ENCODE data around the gene SPINK13. TPM values are rescaled to one million over a fixed set of nuclear protein-coding genes. Genes with fewer than 3 reads are reported as not detected.
"Not testable (repeated sequence)": the region's sequence is repeated elsewhere in the genome, so short reads cannot be mapped to it uniquely, and the experiment has no call there.

The SPINK13 gene, protein sequence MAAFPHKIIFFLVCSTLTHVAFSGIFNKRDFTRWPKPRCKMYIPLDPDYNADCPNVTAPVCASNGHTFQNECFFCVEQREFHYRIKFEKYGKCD
- not detected in 2 replicates for total RNA-seq
- not detected for polyA plus RNA-seq (2012)

DNA sequence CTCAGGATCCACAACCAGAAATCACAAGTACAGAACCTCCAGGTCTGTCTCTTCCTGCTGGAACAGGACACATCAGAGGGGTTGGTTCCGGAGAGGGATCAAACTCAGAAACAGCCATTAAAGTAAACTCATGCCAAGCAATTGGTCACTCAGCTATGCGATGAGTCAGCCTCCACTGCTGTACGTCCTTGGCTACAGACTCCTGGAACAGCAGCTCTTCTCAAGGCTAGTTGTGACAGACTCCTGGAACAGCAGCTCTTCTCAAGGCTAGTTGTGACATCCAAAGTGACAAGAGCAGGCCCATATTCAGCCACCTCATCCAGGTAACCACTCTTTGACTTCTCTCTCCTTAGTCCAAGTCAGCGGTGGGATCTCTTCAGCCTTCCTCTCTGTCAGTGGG, at the start of gene SPINK13:
SPINK13 (plus strand) TSS at position 229 of the 400 bp plus-strand sequence. CDS start 1,279 bp downstream, outside the sequence.
- peak; percentile 36 for DNase-seq (ENCODE audit: low read depth)

DNA sequence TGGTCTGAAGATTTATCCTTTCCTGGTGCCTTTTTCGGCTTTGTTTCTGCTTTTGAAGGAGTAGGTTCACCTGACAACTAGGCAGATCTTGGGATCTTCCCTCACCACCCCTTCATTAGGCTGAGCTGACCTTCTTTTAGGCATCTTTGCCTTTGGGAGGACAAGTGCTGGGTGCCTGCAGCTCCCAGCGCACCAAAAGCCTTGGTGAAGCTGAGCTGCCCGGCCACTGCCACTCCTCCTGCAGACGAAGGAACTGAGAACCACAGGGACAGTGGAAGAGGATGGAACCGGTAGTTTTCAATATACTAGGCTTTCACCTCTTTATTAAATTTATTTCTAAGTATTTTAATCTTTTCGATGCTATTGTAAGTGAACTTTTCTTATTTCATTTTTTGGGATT, 47.1 kb upstream of the SPINK13 start:
- DNase-seq (ENCODE audit: low read depth): no peak

DNA sequence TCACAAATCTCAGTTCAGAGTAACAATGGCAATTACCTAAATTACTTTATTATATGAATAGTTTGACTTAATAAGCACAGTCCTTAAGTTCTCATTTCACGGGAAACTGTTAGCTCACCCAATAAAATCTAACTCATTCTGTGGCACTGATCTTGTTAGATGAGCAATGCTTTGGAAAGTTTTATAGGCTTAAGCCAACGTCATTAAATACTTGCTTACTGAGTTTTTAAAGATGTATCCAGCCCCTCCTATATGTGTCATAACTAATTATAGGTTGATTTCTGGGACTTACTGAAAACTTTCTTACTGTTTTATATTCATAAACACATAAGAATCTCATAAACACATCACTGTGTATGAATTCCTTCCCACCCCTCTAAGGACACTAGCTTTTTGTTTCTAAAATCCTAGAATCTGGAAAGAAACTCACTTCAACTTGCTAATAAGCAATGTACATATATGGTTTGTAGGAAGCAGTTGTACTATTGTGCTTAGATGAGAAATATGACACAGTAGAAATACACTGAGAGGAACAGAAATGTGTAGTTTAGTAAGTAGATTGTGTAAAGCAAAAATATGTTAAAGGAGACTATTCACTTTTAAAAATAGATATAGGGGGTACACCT, 44.4 kb upstream of the SPINK13 start:
- DNase-seq (ENCODE audit: low read depth): no peak

DNA sequence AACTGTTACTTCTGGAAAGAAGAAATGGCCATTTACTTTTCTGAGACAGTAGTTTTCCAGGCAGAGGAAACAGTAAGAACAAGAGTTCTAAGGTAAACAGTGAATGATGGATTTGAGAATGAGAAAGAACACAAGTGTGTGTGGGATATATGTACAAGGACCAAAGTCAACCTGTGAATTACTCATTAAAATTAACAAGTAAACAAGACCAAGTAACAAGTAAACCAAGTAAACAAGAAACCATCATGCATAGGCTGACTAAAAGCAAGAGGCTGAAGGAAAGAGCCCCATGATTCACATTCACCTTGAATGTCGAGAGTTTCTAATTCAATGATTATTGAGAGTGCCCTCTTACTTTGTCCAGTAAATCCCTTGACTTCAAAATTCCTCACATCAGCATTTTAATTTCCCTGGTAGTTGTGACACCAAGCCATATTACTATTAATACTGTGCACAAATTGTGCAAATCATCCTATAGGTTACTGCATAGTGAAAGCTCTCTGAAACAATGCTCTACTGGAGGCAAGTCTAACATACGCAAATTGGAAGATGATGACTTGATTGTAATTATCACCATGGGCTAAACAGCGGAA, 40.1 kb upstream of the SPINK13 start:
- DNase-seq (ENCODE audit: low read depth): no peak

DNA sequence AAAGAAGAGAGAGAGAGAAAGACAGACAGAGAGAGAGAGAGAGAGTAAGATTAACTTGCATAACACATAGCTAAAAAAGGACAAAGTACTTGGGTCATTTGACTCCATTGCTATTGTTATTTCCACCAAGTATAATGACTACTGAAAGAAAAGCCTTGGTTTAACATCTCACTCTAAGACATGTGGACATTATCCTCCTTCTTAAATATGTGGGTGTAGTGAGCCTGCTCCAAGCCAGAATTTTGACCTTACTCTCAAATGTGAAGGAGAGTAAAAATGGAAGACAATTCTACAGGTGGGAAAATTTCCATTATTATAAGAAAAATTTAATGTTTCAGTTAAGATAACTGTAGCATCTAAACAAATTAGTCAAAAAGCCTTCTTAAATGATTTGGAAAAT, 38.8 kb upstream of the SPINK13 start:
- DNase-seq (ENCODE audit: low read depth): no peak

DNA sequence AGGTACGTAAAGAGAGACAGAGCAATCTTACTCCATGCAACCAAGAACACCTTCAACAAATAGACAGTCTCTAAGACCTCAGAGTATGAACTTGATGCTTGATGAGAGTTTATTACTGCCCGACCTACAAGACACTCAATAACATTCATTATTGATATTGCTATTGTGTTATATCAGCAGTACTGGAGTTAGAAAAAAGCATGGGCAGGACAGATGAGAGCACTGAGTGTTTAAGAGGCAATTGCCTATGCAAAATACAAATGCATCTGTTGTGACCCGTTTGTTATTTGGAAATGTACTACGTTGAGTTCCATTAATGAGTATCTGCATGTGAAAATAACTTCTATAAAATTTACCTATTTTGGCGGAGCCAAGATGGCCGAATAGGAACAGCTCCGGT, 38.4 kb upstream of the SPINK13 start:
- DNase-seq (ENCODE audit: low read depth): no peak

DNA sequence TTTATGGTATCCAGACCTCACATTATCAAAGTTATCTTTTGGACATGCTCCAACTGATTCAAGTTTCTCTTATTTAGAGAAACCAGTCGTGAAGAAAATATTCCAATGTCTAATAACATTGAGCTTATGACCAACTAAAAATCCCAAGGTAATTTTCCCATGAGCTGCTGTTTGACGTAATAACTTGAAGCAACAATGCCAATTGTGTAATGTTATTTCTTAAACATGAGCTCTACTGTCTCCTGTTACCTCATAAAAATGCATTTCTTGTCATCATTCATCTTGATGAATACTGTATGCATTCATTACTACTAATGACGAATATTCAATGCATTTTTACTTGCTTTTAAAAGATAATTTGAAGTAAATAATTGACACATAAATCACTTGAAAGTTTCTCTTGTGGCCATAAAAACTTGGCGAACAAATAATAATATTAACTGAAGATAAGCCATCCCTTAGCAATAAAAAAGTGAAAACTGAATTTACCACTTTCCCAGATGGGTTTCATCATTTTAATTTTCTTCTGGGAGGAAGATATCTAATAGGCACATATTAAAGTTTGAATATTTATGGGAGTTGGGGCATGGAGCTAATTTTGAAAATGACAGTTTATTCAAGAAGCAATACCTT, 30.7 kb upstream of the SPINK13 start:
- no peak for DNase-seq (ENCODE audit: low read depth)

DNA sequence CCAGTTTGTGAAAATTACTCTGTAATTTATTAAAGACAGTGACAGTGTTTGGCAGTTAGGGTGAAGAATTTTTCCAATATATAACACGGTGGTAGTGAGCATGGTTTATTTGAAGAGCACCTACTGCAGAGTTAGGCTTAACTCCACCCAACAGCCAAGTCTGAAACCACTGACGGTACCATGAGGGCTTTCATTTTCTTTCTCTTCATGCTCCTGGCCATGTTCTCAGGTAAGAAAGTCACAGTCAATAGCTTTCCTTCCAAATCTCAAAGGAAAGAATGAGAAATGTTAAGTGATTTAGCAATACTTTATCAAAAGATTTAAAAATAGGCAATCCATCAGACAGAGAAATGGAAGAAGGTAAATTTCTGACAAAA, 30.2 kb upstream of the SPINK13 start, which contains the start of gene MARCOL:
MARCOL (plus strand) TSS at position 108 of the 377 bp plus-strand sequence; CDS start at position 181, 73 bp downstream.
- no peak for DNase-seq (ENCODE audit: low read depth)

DNA sequence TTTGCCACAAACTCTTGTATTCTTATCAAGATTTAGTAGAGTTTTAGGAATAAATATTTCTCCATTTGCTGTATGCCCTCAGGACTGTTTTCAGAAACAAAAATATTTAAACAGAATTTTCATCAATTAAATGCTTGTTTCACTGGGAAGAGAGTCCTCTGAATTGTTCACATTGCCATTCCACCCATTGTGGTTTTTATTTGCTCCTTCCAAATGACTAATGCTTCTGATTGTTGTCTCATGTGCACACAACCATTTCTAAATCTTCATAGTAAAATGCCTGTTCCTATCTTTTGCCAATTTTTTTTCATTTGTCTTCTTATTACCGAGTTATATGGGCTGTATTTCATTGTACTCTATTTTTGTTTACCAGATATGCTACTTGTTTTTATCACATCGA, 19.7 kb upstream of the SPINK13 start:
- DNase-seq (ENCODE audit: low read depth): no peak

DNA sequence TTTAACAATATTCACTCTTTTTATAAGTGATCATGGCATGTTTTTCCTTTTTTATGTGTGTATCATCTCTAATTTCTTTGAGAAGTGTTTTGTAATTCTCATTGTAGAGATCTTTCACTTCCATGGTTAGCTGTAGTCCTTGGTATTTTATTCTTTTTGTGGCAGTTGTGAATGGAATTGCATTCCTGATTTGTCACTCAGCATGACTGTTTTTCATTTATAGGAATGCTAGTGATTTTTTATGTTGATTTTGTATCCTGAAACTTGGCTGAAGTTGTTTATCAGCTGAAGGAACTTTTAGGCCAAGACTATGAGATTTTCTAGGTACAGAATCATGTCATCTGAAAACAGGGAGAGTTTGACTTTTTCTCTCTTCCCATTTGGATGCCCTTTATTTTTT, 13.1 kb upstream of the SPINK13 start:
- DNase-seq (ENCODE audit: low read depth): no peak

DNA sequence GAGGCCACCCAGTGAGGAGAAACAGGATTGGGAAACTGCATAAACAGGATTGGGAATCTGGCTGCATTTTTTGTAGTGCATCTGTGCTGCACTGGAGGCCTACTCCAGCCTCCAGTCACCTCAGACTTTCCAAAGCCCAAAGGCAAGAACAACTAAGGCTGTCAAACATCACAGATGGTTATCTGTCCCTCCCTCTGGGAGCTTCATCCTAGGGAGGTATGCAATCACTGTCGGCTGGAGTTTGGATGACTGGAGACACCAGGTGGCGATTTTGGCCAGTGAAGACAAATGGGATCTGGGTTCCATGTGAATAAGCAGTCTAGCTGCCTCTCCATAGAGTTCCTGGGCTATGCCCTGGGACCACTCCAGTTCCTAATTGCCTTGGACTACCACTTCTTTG, 9.3 kb upstream of the SPINK13 start:
- DNase-seq (ENCODE audit: low read depth): no peak

DNA sequence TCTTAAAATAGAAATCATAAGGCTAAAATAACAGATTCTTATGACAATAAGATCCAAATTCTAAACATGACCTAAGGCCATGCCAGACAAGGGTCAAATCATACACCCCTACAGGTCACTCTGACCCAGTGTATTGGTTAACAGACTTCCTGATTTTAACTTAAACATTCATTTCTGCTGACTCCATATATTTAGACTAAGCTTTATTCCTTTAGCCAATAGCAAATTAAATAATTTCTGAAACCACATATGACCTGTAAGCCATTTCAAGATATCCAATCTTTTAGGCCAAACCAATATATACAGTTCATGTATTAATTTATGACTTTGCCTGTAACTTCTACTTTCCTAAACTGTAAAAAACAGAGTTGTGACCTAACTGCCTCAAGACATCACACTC, 7.4 kb upstream of the SPINK13 start:
- no peak for DNase-seq (ENCODE audit: low read depth)

DNA sequence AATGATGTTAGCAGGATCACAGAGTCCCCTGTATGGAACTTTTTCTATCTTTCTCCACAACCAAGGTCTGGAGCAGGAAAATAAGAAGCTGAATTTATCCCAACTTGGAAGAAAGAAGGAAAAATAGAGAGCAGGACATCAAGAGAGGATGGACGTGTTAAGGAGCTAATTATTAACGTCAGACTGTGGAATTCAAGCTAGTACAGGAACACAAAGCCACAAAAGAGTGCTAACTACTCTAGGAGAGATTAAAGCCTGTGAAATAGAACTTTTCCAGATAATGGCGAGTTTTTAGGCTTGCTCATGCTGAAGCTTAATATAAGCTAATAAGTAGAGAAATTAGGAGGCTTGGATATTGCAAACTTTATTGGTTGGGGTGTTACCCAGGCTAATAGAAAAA, 632 bp upstream of the SPINK13 start:
- DNase-seq (ENCODE audit: low read depth): no peak

DNA sequence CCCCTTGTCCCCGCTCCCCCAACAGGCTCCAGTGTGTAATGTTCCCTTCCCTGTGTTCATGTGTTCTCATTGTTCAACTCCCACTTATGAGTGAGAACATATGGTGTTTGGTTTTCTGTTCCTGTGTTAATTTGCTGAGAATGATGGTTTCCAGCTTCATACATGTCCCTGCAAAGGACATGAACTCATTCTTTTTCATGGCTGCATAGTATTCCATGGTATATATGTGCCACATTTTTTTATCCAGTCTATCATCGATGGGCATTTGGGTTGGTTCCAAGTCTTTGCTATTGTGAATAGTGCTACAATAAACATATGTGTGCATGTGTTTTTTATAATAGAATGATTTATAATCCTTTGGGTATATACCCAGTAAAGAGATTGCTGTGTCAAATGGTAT, 6.5 kb downstream of the SPINK13 start:
- DNase-seq (ENCODE audit: low read depth): not testable (repeated sequence)

DNA sequence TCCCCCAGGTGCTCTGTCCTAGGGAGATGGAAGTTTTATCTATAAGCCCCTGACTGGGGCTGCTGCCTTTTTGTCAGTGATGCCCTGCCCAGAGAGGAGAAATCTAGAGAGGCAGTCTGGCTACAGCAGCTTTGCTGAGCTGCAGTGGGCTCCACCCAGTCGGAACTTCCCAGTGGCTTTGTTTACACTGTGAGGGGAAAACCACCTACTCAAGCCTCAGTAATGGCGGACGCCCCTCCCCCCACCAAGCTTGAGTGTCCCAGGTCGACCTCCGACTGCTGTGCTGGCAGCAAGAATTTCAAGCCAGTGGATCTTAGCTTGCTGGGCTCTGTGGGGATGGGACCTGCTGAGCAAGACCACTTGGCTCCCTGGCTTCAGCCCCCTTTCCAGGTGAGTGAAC, 12.3 kb downstream of the SPINK13 start:
- not testable (repeated sequence) for DNase-seq (ENCODE audit: low read depth)

DNA sequence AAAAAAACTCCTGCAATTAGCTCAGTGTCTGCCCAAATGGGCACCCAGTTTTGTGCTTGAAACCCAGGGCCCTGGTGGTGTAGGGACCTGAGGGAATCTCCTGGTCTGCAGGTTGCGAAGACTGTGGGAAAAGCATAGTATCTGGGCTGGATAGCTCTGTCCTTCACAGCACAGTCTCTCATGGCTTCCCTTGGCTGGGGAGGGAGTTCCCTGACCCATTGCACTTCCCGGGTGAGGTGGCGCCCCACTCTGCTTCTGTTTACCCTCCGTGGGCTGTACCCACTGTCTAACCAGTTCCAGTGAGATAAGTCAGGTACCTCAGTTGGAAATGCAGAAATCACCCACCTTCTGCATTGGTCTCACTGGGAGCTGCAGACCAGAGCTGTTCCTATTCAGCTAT, 12.7 kb downstream of the SPINK13 start:
- not testable (repeated sequence) for DNase-seq (ENCODE audit: low read depth)

DNA sequence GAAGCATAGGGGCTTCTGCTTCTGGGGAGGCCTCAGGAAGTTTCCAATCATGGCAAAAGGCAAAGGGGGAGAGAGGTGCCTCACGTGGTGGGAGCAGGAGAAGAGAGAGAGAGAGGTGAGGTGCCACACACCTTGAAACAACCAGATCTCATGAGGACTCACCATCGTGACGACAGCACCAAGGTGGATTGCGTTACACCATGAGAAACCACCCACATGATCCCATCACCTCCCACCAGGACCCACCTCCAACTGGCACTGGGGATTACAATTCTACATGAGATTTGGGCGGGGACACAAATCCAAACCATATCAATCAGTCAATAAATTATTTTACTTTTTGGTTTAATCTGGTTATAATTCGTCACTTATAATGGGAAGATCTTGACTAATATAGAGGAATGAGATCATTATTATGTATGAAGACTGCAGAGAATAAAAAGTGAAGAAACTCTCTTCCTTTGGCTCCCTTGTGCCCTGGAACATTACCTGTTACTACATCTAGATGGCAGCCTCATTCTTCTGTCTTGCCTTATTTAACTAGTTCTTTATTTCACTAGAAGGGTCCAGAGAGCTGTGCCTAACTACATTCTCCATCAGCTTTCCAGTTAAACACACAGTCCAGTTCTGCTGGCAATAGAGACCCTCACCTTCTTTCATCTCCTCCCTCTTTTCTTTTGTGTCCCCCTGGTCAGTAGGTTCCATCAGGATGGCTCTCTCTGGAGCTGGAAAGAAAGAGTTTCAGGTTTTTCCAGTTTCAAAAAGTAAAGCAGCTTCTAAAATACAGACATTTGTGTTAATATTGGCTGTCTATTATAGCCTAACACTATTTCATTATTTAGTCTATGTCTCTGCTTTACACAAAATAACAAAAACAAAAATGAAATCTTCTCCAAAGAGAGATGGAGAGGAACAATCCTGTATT, 21.9 kb downstream of the SPINK13 start:
- DNase-seq (ENCODE audit: low read depth): peak; percentile 1

DNA sequence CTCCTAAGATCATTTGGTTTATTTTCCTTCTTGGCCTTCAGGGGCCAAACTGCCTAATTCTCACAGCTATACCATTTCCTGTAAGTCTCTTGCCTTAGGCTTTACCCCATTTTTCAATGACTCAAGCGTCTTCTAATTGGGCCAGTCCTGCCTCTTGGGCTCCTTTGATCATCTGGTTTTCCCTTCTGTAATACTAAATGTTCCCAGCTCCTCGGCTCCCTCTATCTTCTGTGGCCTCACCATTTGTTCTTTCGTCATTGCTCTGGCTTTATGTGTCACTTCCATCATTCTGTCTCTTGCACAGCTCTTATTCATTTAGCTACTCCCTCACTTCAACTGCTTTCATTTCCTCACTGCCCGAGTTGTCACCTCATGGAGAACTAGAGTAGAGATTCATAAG, 29.1 kb downstream of the SPINK13 start:
- DNase-seq (ENCODE audit: low read depth): no peak

DNA sequence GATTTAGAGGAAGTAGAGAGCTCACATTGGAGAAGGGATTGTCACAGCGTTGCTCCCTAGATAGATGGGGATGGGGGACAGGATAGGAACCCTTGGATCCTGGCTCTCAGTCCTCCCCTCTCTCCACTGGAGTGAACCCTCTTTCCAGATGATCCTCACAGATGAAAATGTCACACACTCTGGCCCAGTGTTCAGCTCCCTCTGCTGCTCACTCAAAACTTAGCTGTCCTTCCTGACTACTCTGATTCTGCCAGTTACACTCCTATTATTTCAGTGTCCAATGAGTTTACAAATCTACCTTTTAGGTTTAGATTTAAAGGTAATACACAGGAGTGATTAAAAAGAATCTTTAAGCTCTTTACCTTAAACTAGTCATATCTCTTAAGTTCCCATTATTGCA, 37.9 kb downstream of the SPINK13 start:
- DNase-seq (ENCODE audit: low read depth): no peak

DNA sequence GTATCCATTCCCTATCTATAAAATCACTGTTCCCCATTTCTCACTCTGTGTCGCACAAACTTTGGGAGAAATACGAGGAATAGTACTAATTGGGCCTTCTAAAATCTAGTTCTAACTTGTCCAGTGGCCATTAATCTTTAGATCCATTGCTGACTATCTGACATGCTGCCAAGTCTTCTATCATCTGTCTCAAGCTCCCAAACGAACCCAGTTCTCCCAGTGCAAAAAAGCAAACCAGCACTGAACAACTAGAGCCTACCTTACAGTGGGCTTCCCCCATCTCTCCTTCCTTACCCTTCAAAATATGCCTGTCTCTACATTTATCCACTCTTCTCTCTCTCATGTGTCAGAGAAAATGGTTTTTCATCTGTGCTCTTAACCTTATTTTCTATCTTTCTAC, 40.4 kb downstream of the SPINK13 start:
- no peak for DNase-seq (ENCODE audit: low read depth)

DNA sequence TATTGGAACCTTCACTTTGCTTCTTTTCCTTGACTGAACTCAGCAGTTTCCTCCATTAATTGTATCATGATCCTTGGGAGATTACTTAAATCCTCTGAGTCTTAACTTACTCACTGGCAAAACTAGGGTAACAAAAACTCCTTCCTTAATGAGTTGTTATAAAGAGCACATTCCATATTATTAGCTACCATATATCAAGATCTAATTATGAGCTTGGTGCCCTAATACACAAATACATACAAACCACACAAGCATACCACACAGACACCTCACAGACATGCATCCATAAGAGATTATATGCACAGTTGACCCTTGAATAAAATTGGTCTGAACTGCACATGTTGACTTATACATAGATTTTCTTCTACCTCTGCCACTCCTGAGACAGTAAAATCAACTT, 41.2 kb downstream of the SPINK13 start:
- no peak for DNase-seq (ENCODE audit: low read depth)

All from myocyte (in vitro differentiated cells).